HEK293T (cell line): ENCODE measurements around the gene PCNX2.

Source experiments
- ARNT ChIP-seq: fragments of 450-650 bp; IDR thresholded peaks from 2 replicates; pipeline ENCODE4 v1.6.1; 2017; ENCODE audit warnings: mild to moderate bottlenecking
- BHLHE40 ChIP-seq: fragments of 450-650 bp; IDR thresholded peaks from 2 replicates; pipeline ENCODE4 v1.6.1; 2016; ENCODE audit warnings: mild to moderate bottlenecking, moderate library complexity, borderline replicate concordance
- ELF4 ChIP-seq: fragments of 450-650 bp; IDR thresholded peaks from 2 replicates; pipeline ENCODE4 v1.6.1; 2017; ENCODE audit warnings: antibody characterized with exemption
- FOXA1 ChIP-seq: fragments of 450-650 bp; IDR thresholded peaks from 2 replicates; pipeline ENCODE4 v1.6.1; 2016; ENCODE audit warnings: mild to moderate bottlenecking
- FOXK2 ChIP-seq: fragments of 450-650 bp; IDR thresholded peaks from 2 replicates; pipeline ENCODE4 v1.6.1; 2016; ENCODE audit warnings: mild to moderate bottlenecking
- HDGF ChIP-seq: fragments of 450-650 bp; IDR thresholded peaks from 2 replicates; pipeline ENCODE4 v1.6.1; 2017; ENCODE audit warnings: antibody characterized with exemption, borderline replicate concordance
- L3MBTL2 ChIP-seq: fragments of 450-650 bp; conservative IDR thresholded peaks from 2 replicates; pipeline ENCODE4 v1.6.1; 2016; ENCODE audit warnings: mild to moderate bottlenecking
- LEF1 ChIP-seq: fragments of 450-650 bp; IDR thresholded peaks from 2 replicates; pipeline ENCODE4 v1.6.1; 2017; ENCODE audit warnings: mild to moderate bottlenecking, borderline replicate concordance
- NFRKB ChIP-seq: fragments of 450-650 bp; IDR thresholded peaks from 2 replicates; pipeline ENCODE4 v1.6.1; 2016; ENCODE audit warnings: mild to moderate bottlenecking, moderate library complexity
- PKNOX1 ChIP-seq: fragments of 450-650 bp; IDR thresholded peaks from 2 replicates; pipeline ENCODE4 v1.6.1; 2016
- SP1 ChIP-seq: fragments of 450-650 bp; IDR thresholded peaks from 2 replicates; pipeline ENCODE4 v1.6.1; 2017
- SUZ12 ChIP-seq: fragments of 450-650 bp; IDR thresholded peaks from 2 replicates; pipeline ENCODE4 v1.6.1; 2016; ENCODE audit warnings: mild to moderate bottlenecking
- ZNF384 ChIP-seq: fragments of 450-650 bp; IDR thresholded peaks from 2 replicates; pipeline ENCODE4 v1.6.1; 2016

GRCh38 chr1:233338102-233338501 is 42.6 kb upstream of the PCNX2 start:
- TF ChIP-seq FOXA1 (no peak), NFRKB (no peak), FOXK2 (no peak), PKNOX1 (no peak), ZNF384 (no peak), ELF4 (no peak), LEF1 (no peak), SUZ12 (no peak), ARNT (no peak), L3MBTL2 (no peak), SP1 (no peak), BHLHE40 (no peak), HDGF (no peak)
